IMR-90 (cell line): ENCODE data around the gene CMTM7. TPM values are rescaled to one million over a fixed set of nuclear protein-coding genes. Genes with fewer than 3 reads are reported as not detected.
A peak's percentile ranks its signal among the peaks of the same experiment; 100 is the strongest.

Source experiments
- ATAC-seq: fragments of 200-7000 bp; cut with Tn5 transposase; 2 replicates; pipeline ENCODE4 v1.9.1; 2020; ENCODE audit warnings: low read depth, mild to moderate bottlenecking, moderate library complexity
- BruUV-seq: library from RNA; stranded (reverse); fragments of 400-500 nt; replicated peaks from 2 replicates; lab custom pipeline; 2021; lab: Mats Ljungman, UMichigan
- CTCF ChIA-PET: fragments of 300-600 bp; formaldehyde crosslinking; extraction: SDS; loops from one replicate; lab custom pipeline; 2021; ENCODE audit warnings: antibody characterized with exemption; lab: Yijun Ruan, JAX
- POLR2A ChIA-PET: fragments of 300-600 bp; sonication (Branson Sonifier 250); formaldehyde crosslinking; loops from one replicate; lab custom pipeline; 2022; ENCODE audit warnings: antibody characterized with exemption; ENCODE audit not compliant: unreplicated experiment; lab: Charles Lee
- DNase-seq: peaks from one replicate; pipeline ENCODE4 v3.0.0; 2013
- H2AFZ ChIP-seq: replicated peaks from 2 replicates; pipeline ENCODE3; 2013; ENCODE audit warnings: low read length, mild to moderate bottlenecking; ENCODE audit not compliant: poor library complexity
- H2AK5ac ChIP-seq: 2 replicates; pipeline ENCODE4 v1.6.1; 2013; ENCODE audit warnings: low read depth, low read length, inconsistent platforms
- H2AK9ac ChIP-seq: replicated peaks from 2 replicates; pipeline ENCODE3; 2013; ENCODE audit warnings: mild to moderate bottlenecking, low read depth, low read length, moderate library complexity; ENCODE audit not compliant: poor library complexity
- H2BK120ac ChIP-seq: 2 replicates; pipeline ENCODE4 v1.6.1; 2013; ENCODE audit warnings: low read depth, low read length, inconsistent platforms
- H2BK15ac ChIP-seq: 3 replicates; pipeline ENCODE4 v1.6.1; 2013; ENCODE audit warnings: low read depth, low read length, inconsistent platforms
- H2BK20ac ChIP-seq: 2 replicates; pipeline ENCODE4 v1.6.1; 2013; ENCODE audit warnings: low read depth, mild to moderate bottlenecking, inconsistent platforms, low read length, moderate library complexity
- H2BK5ac ChIP-seq: 2 replicates; pipeline ENCODE4 v1.6.1; 2013; ENCODE audit warnings: mild to moderate bottlenecking, low read depth, low read length, inconsistent platforms; ENCODE audit not compliant: poor library complexity, severe bottlenecking
- H3K14ac ChIP-seq: replicated peaks from 2 replicates; pipeline ENCODE4 v1.6.1; 2013; ENCODE audit warnings: low read depth, low read length, inconsistent platforms
- H3K18ac ChIP-seq: 2 replicates; pipeline ENCODE4 v1.6.1; 2013; ENCODE audit warnings: low read depth, low read length, control low read depth
- H3K23ac ChIP-seq: 2 replicates; pipeline ENCODE4 v1.6.1; 2013; ENCODE audit warnings: low read depth, low read length, inconsistent platforms
- H3K27ac ChIP-seq: 2 replicates; pipeline ENCODE4 v1.5.1; 2013; ENCODE audit warnings: mild to moderate bottlenecking, control low read depth, low read length; ENCODE audit not compliant: insufficient read depth
- H3K27me3 ChIP-seq: 2 replicates; pipeline ENCODE4 v1.6.1; 2013; ENCODE audit warnings: low read length; ENCODE audit not compliant: control insufficient read depth, insufficient read depth
- H3K36me3 ChIP-seq: 2 replicates; pipeline ENCODE4 v1.6.1; 2013; ENCODE audit warnings: low read length, mixed read lengths; ENCODE audit not compliant: control insufficient read depth, insufficient read depth
- H3K4ac ChIP-seq: 2 replicates; pipeline ENCODE4 v1.6.1; 2013; ENCODE audit warnings: low read depth, low read length, inconsistent platforms
- H3K4me1 ChIP-seq: 2 replicates; pipeline ENCODE4 v1.6.1; 2013; ENCODE audit warnings: low read length, mixed read lengths; ENCODE audit not compliant: control insufficient read depth, insufficient read depth
- H3K4me2 ChIP-seq: 2 replicates; pipeline ENCODE4 v1.6.1; 2013; ENCODE audit warnings: low read depth, mild to moderate bottlenecking, control low read depth, low read length, moderate library complexity
- H3K4me3 ChIP-seq: 2 replicates; pipeline ENCODE4 v1.5.1; 2013; ENCODE audit warnings: low read depth, mild to moderate bottlenecking, control low read depth, low read length, moderate library complexity; ENCODE audit not compliant: insufficient read depth
- H3K56ac ChIP-seq: 2 replicates; pipeline ENCODE4 v1.6.1; 2013; ENCODE audit warnings: low read length, inconsistent platforms; ENCODE audit not compliant: insufficient read depth; ENCODE audit errors: extremely low read depth
- H3K79me1 ChIP-seq, 2 experiments: 2 replicates each; pipeline ENCODE4 v1.6.1; 2013; ENCODE audit warnings: low read length in 2 of 2, inconsistent platforms in 1 of 2, low read depth in 1 of 2
- H3K9ac ChIP-seq: 2 replicates; pipeline ENCODE4 v1.6.1; 2013; ENCODE audit warnings: low read depth, low read length, control low read depth
- H3K9me1 ChIP-seq: 2 replicates; pipeline ENCODE4 v1.6.1; 2013; ENCODE audit warnings: low read length, inconsistent platforms; ENCODE audit not compliant: insufficient read depth
- H3K9me3 ChIP-seq: 2 replicates; pipeline ENCODE4 v1.6.1; 2013; ENCODE audit warnings: low read length; ENCODE audit not compliant: control insufficient read depth, insufficient read depth
- H4K20me1 ChIP-seq: 2 replicates; pipeline ENCODE4 v1.6.1; 2013; ENCODE audit warnings: low read length, inconsistent platforms; ENCODE audit not compliant: insufficient read depth
- H4K5ac ChIP-seq: 2 replicates; pipeline ENCODE4 v1.6.1; 2013; ENCODE audit warnings: mild to moderate bottlenecking, low read depth, low read length, control low read depth
- H4K8ac ChIP-seq, 2 experiments: 2 replicates each; pipeline ENCODE4 v1.6.1; 2013; ENCODE audit warnings: low read depth in 2 of 2, low read length in 2 of 2, control low read depth in 1 of 2, inconsistent platforms in 1 of 2
- H4K91ac ChIP-seq: 2 replicates; pipeline ENCODE4 v1.6.1; 2013; ENCODE audit warnings: low read depth, low read length, inconsistent platforms; ENCODE audit not compliant: insufficient read depth
- BHLHE40 ChIP-seq: fragments of 150-350 bp; IDR thresholded peaks from 2 replicates; pipeline ENCODE4 v1.6.1; 2016; ENCODE audit warnings: mild to moderate bottlenecking, low read depth, low read length
- CEBPB ChIP-seq: IDR thresholded peaks from 2 replicates; pipeline ENCODE4 v1.6.1; 2012; ENCODE audit warnings: low read depth, low read length, improper control_type of control experiment
- CHD1 ChIP-seq: IDR thresholded peaks from 2 replicates; pipeline ENCODE4 v1.6.1; 2012; ENCODE audit warnings: low read depth, low read length, improper control_type of control experiment
- CTCF ChIP-seq: conservative IDR thresholded peaks from 2 replicates; pipeline ENCODE4 v1.5.1; 2012; ENCODE audit warnings: mild to moderate bottlenecking, low read depth, low read length, improper control_type of control experiment
- MAZ ChIP-seq: IDR thresholded peaks from 2 replicates; pipeline ENCODE4 v1.6.1; 2012; ENCODE audit warnings: low read depth, mild to moderate bottlenecking, low read length, improper control_type of control experiment, moderate library complexity, borderline replicate concordance
- POLR2A ChIP-seq: IDR thresholded peaks from 2 replicates; pipeline ENCODE4 v1.6.1; 2012; ENCODE audit warnings: mild to moderate bottlenecking, low read depth, low read length
- RCOR1 ChIP-seq: IDR thresholded peaks from 2 replicates; pipeline ENCODE4 v1.6.1; 2012; ENCODE audit warnings: mild to moderate bottlenecking, low read length, improper control_type of control experiment; ENCODE audit not compliant: insufficient replicate concordance
- RFX5 ChIP-seq: IDR thresholded peaks from 2 replicates; pipeline ENCODE4 v1.8.0; 2012; ENCODE audit warnings: low read depth, mild to moderate bottlenecking, low read length, moderate library complexity
- WGBS, 2 experiments: methylation state at CpG; one replicate each; pipeline versions ENCODE4 v1.1.5 to v1.1.7; 2013; ENCODE audit warnings: missing lambda C conversion rate in 2 of 2; ENCODE audit not compliant: insufficient read length in 1 of 2; ENCODE audit errors: extremely low coverage in 2 of 2; 5-methylcytosine and 5-hydroxymethylcytosine counted together
- dilution Hi-C: fragments of 300-500 bp; cut with HindIII; formaldehyde crosslinking; loops from one replicate; pipeline ENCODE4 v1.14.3; 2018; ENCODE audit warnings: low sequenced_read_pairs; ENCODE audit not compliant: unreplicated experiment
- in situ Hi-C: fragments of 300-500 bp; cut with MboI; formaldehyde crosslinking; loops from 3 replicates; pipeline ENCODE4 v1.14.3; 2019; ENCODE audit warnings: low sequenced_read_pairs, inconsistent platforms, mixed read lengths
- intact Hi-C: fragments of 100-400 bp; cut with micrococcal nuclease; formaldehyde crosslinking; loops from 2 replicates; pipeline ENCODE4 v1.10.0; 2022
- polyA plus RNA-seq, 3 experiments: library from polyadenylated mRNA; depleted of rRNA; stranded (reverse); fragments of >200 nt; gene quantifications; 2 replicates each; pipeline ENCODE4 v1.2.3, GENCODE V29; 2012; ENCODE audit warnings: low replicate concordance in 1 of 3
- total RNA-seq: library from RNA; depleted of rRNA; stranded (reverse); fragments of >200 nt; gene quantifications from 2 replicates; pipeline ENCODE4 v1.2.3, GENCODE V29; 2012
- TF ChIP-seq, protein P1 (sequence below): fragments of 150-350 bp; IDR thresholded peaks from 2 replicates; pipeline ENCODE4 v1.6.1; 2016; ENCODE audit warnings: low read depth, mild to moderate bottlenecking, low read length, moderate library complexity, borderline replicate concordance

Gene CMTM7
- total and polyA plus RNA-seq, 2 of the 4 experiments (the other 2 are of a cell fraction), result 3.4 to 31.4 TPM

DNA sequence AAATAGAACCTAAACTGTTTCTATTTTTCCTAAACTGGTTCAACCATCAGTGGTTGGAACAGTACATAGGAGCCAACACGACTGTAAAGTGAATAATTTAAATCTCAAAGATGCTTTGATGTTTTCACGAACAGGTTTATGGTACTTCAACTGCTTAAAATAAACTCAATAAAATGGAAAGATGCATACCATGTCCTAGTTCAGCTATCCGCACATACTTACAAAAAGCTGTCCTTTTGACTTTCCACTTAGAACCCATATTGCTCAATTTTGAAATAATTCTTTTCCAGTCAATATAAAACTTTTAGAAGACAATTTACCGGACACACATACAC lies 110.1 kb downstream of the CMTM7 start:
- ChIA-PET CTCF (interaction anchor here (1.0 kb wide), 1 partner anchor 9 kb away, joined by 5 read pairs; no protein-coding TSS in a partner anchor), POLR2A (no interaction called here)
- no peak overlapping the region for H3K56ac ChIP-seq
- H2AK9ac ChIP-seq, result no peak overlapping the region
- H2BK20ac ChIP-seq, result no peak overlapping the region
- dilution Hi-C loops (no loop called here), intact Hi-C loops (loop anchor here (1.0 to 5.0 kb wide), 4 partner anchors 8 to 205 kb away; partner anchors contain the start of gene CMTM7), in situ Hi-C loops (no loop called here)
- peak overlapping the region; percentile 88 for H3K27ac ChIP-seq
- H3K18ac ChIP-seq, result no peak overlapping the region
- no peak overlapping the region for H3K23ac ChIP-seq
- no peak overlapping the region for H3K14ac ChIP-seq
- H4K8ac ChIP-seq, result no peak overlapping the region
- H4K5ac ChIP-seq, result no peak overlapping the region
- H2BK5ac ChIP-seq, result peak overlapping the region; percentile 71
- no peaks in the 10 kb centered on the region; the same call in 1 of the 2 replicates for H3K9me1 ChIP-seq
- H3K4me3 ChIP-seq, result peak overlapping the region; percentile 59
- peak overlapping the region; percentile 73 for H3K9ac ChIP-seq
- H2BK120ac ChIP-seq, result no peak overlapping the region
- TF ChIP-seq MAZ (no peak), RCOR1 (no peak), CEBPB (0 out of 2 replicates have a peak, but pooled peaks have one; percentile 4), CTCF (no peak), RFX5 (no peak), POLR2A (no peak), BHLHE40 (no peak), CHD1 (no peak)
- TF ChIP-seq, protein P1, sequence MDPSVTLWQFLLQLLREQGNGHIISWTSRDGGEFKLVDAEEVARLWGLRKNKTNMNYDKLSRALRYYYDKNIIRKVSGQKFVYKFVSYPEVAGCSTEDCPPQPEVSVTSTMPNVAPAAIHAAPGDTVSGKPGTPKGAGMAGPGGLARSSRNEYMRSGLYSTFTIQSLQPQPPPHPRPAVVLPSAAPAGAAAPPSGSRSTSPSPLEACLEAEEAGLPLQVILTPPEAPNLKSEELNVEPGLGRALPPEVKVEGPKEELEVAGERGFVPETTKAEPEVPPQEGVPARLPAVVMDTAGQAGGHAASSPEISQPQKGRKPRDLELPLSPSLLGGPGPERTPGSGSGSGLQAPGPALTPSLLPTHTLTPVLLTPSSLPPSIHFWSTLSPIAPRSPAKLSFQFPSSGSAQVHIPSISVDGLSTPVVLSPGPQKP, result no peak
- H2AFZ ChIP-seq, result peak overlapping the region; percentile 92
- H3K9me3 ChIP-seq, result no peaks in the 10 kb centered on the region
- H4K91ac ChIP-seq, result no peak overlapping the region
- peaks cover 3% of the 10 kb centered on the region; the same call in 1 of the 2 replicates for H3K4me1 ChIP-seq
- DNase-seq (no peak), ATAC-seq (no peak)
- H3K79me1 ChIP-seq, result peaks cover 16 to 27% of the 10 kb centered on the region in 2 experiments
- peak overlapping the region; percentile 98 for H3K4me2 ChIP-seq
- no peak overlapping the region for H3K4ac ChIP-seq
- H3K36me3 ChIP-seq, result no peaks in the 10 kb centered on the region
- H4K20me1 ChIP-seq, result peaks cover 20% of the 10 kb centered on the region
- WGBS, 2 experiments, result no CpG with 5 or more reads among the region's 4 CpGs
- BruUV-seq, result no TSS peak
- no peaks in the 10 kb centered on the region for H3K27me3 ChIP-seq
- no peak overlapping the region for H2BK15ac ChIP-seq
- H2AK5ac ChIP-seq, result no peak overlapping the region
